Endothelial cell of umbilical vein (primary cell): ENCODE measurements around the gene RAB25. TPM values are rescaled to one million over a fixed set of nuclear protein-coding genes. Genes with fewer than 3 reads are reported as not detected.

Source experiments
- BruUV-seq: library from RNA; stranded (reverse); fragments of 400-500 nt; replicated peaks from 2 replicates; lab custom pipeline; 2021; lab: Mats Ljungman, UMichigan
- CTCF ChIA-PET: fragments of 300-600, 350-600 bp; sonication (Branson Sonifier 250); formaldehyde crosslinking; loops from one replicate; lab custom pipeline; 2021; ENCODE audit warnings: antibody characterized with exemption, inconsistent platforms; lab: Charles Lee
- POLR2A ChIA-PET: fragments of 300-600, 350-600 bp; sonication (Branson Sonifier 250); formaldehyde crosslinking; loops from one replicate; lab custom pipeline; 2021; ENCODE audit warnings: antibody characterized with exemption, inconsistent platforms; lab: Charles Lee
- DNase-seq: peaks from one replicate; pipeline ENCODE4 v3.0.0-alpha.2; 2011; ENCODE audit warnings: low read depth, low spot score
- FAIRE-seq: peaks from 2 replicates; lab custom pipeline; 2011; peaks lifted over from hg19 to GRCh38; lab: Jason Lieb, UNC
- H2AFZ ChIP-seq: 2 replicates; pipeline ENCODE4 v1.6.0; 2012; ENCODE audit warnings: low read depth, low read length, control low read depth, inconsistent platforms
- H3K27ac ChIP-seq: 2 replicates; pipeline ENCODE4 v1.5.1; 2011; ENCODE audit warnings: low read depth, mild to moderate bottlenecking, control low read depth, low read length, moderate library complexity; ENCODE audit not compliant: insufficient read depth
- H3K27me3 ChIP-seq, 2 experiments: 2 replicates each; pipeline versions ENCODE4 v1.6.0 to v1.6.1; 2011; ENCODE audit warnings: low read length in 2 of 2, mixed read lengths in 1 of 2; ENCODE audit not compliant: control insufficient read depth in 2 of 2, insufficient read depth in 2 of 2
- H3K36me3 ChIP-seq, 2 experiments: 2 replicates in 1 of 2; 3 replicates in 1 of 2; pipeline ENCODE4 v1.5.1; 2011; ENCODE audit warnings: low read length in 2 of 2, mild to moderate bottlenecking in 1 of 2, moderate library complexity in 1 of 2; ENCODE audit not compliant: control insufficient read depth in 2 of 2, insufficient read depth in 2 of 2; ENCODE audit errors: extremely low read depth in 1 of 2
- H3K4me1 ChIP-seq: 3 replicates; pipeline ENCODE4 v1.5.1; 2011; ENCODE audit warnings: mild to moderate bottlenecking, low read length; ENCODE audit not compliant: control insufficient read depth, insufficient read depth; ENCODE audit errors: extremely low read depth
- H3K4me2 ChIP-seq: 2 replicates; pipeline ENCODE4 v1.6.1; 2011; ENCODE audit warnings: low read length, control low read depth, mixed read lengths; ENCODE audit not compliant: insufficient read depth
- H3K4me3 ChIP-seq, 3 experiments: fragments of 200-600 bp in 1 of 3; sonication (generic), shearing (Covaris generic) in 1 of 3; replicated peaks in 1 of 3; 2 replicates each; pipeline ENCODE4 v1.5.1; 2011 to 2016; ENCODE audit warnings: control low read depth in 3 of 3, low read length in 3 of 3, mild to moderate bottlenecking in 2 of 3, inconsistent platforms in 1 of 3, low read depth in 1 of 3, moderate library complexity in 1 of 3; ENCODE audit not compliant: insufficient read depth in 1 of 3
- H3K79me2 ChIP-seq: 2 replicates; pipeline ENCODE4 v1.6.0; 2012; ENCODE audit warnings: low read length, inconsistent platforms; ENCODE audit not compliant: control insufficient read depth, insufficient read depth
- H3K9ac ChIP-seq: replicated peaks from 2 replicates; pipeline ENCODE3; 2011; ENCODE audit warnings: low read length, control low read depth; ENCODE audit not compliant: insufficient read depth; ENCODE audit errors: extremely low read depth
- H3K9me1 ChIP-seq: replicated peaks from 3 replicates; pipeline ENCODE4 v1.6.0; 2011; ENCODE audit warnings: mild to moderate bottlenecking, low read length; ENCODE audit not compliant: control insufficient read depth, insufficient read depth; ENCODE audit errors: extremely low read depth
- H3K9me3 ChIP-seq: replicated peaks from 2 replicates; pipeline ENCODE4 v1.5.1; 2012; ENCODE audit warnings: low read length, inconsistent platforms; ENCODE audit not compliant: control insufficient read depth, insufficient read depth
- H4K20me1 ChIP-seq: replicated peaks from 2 replicates; pipeline ENCODE3; 2011; ENCODE audit warnings: mild to moderate bottlenecking, low read length; ENCODE audit not compliant: control insufficient read depth, insufficient read depth; ENCODE audit errors: extremely low read depth
- CTCF ChIP-seq, 2 donors: IDR thresholded peaks; 1 replicate in 1 of 2; 2 replicates in 1 of 2; pipeline ENCODE4 v1.5.1; 2011; ENCODE audit warnings: low read length in 2 of 2, mild to moderate bottlenecking in 2 of 2, moderate library complexity in 2 of 2, control low read depth in 1 of 2, inconsistent platforms in 1 of 2, low read depth in 1 of 2; ENCODE audit not compliant: insufficient read depth in 1 of 2; ENCODE audit errors: extremely low read depth in 1 of 2
- EZH2 ChIP-seq: IDR thresholded peaks from 2 replicates; pipeline ENCODE4 v1.6.1; 2012; ENCODE audit warnings: borderline replicate concordance, low read depth, mild to moderate bottlenecking, moderate library complexity, low read length, inconsistent platforms; ENCODE audit not compliant: severe bottlenecking
- FOS ChIP-seq: IDR thresholded peaks from 2 replicates; pipeline ENCODE4 v1.6.1; 2011; ENCODE audit warnings: mild to moderate bottlenecking, low read length, moderate library complexity, borderline replicate concordance; ENCODE audit not compliant: insufficient read depth
- GATA2 ChIP-seq: IDR thresholded peaks from 2 replicates; pipeline ENCODE4 v1.7.0; 2011; ENCODE audit warnings: low read depth, mild to moderate bottlenecking, moderate library complexity, mixed read lengths, low read length; ENCODE audit not compliant: insufficient read length, insufficient read depth
- JUN ChIP-seq: IDR thresholded peaks from 2 replicates; pipeline ENCODE4 v1.6.1; 2011; ENCODE audit warnings: borderline replicate concordance, low read depth; ENCODE audit not compliant: insufficient read length, insufficient read depth
- MYC ChIP-seq: IDR thresholded peaks from one replicate; pipeline ENCODE4 v1.6.1; 2011; ENCODE audit warnings: mild to moderate bottlenecking, low read depth, low read length
- POLR2A ChIP-seq: IDR thresholded peaks from 2 replicates; pipeline ENCODE4 v1.6.1; 2012; ENCODE audit warnings: low read depth, mild to moderate bottlenecking, control low read depth, low read length
- POLR2AphosphoS5 ChIP-seq: IDR thresholded peaks from 2 replicates; pipeline ENCODE4 v1.6.1; 2012; ENCODE audit warnings: low read depth, mild to moderate bottlenecking, control low read depth, low read length, moderate library complexity; ENCODE audit not compliant: insufficient read depth
- dilution Hi-C: fragments of 300-500 bp; cut with MboI; formaldehyde crosslinking; loops from one replicate; pipeline ENCODE4 v1.15.0; 2019; ENCODE audit warnings: low sequenced_read_pairs; ENCODE audit not compliant: extremely low pct_ligation_motif_present
- intact Hi-C: fragments of 100-400 bp; cut with micrococcal nuclease; formaldehyde crosslinking; loops from one replicate; pipeline ENCODE4 v1.10.0; 2022
- polyA plus RNA-seq, 4 experiments: library from polyadenylated mRNA; depleted of rRNA in 3 of 4; stranded (reverse) in 3 of 4; unstranded in 1 of 4; fragments of >200 nt; gene quantifications; 2 replicates each; pipeline versions ENCODE4 v1.2.1 to v1.2.3, GENCODE V29; 2011 to 2012; ENCODE audit warnings: missing spikeins in 1 of 4
- total RNA-seq: library from RNA; stranded (reverse); gene quantifications from 2 replicates; pipeline ENCODE4 v1.2.3, GENCODE V29; 2021
- TF ChIP-seq, protein P1 (sequence below): IDR thresholded peaks from 2 replicates; pipeline ENCODE4 v1.6.1; 2011; ENCODE audit not compliant: insufficient read depth, insufficient read length

The RAB25 gene
- total and polyA plus RNA-seq, 2 donors (not counting 3 experiments of a cell fraction or from before 2014, with no cell fraction given) = not detected

- Histone ChIP-seq H3K9me1 (no peaks in the 10 kb centered on the region), H3K4me1 (peaks cover 14% of the 10 kb centered on the region), H3K4me2 (no peak overlapping the region), H3K9ac (no peak overlapping the region), H3K36me3 (peaks cover 8 to 35% of the 10 kb centered on the region in 2 experiments), H3K27ac (no peak overlapping the region), H3K9me3 (no peaks in the 10 kb centered on the region), H2AFZ (no peak overlapping the region), H3K79me2 (peaks cover 46% of the 10 kb centered on the region), H4K20me1 (no peaks in the 10 kb centered on the region), H3K27me3 (no peaks in the 10 kb centered on the region), H3K4me3 (no peak overlapping the region)
- ChIA-PET POLR2A (no interaction called here), CTCF (no interaction called here)
- intact Hi-C loops = no loop called here
- FAIRE-seq (no peak), DNase-seq (no peak)
- BruUV-seq = no TSS peak
- dilution Hi-C loops = no loop called here
- TF ChIP-seq GATA2 (no peak), CTCF (IDR thresholded peaks at IDR 0.05; ENCODE audit: extremely low read depth in 1 of 2, insufficient read depth in 1 of 2, low read depth in 1 of 2, low read length in 2 of 2) (no peak), EZH2 (no peak), JUN (no peak), FOS (no peak), MYC (no peak), POLR2A (no peak), POLR2AphosphoS5 (no peak)
- TF ChIP-seq, protein P1, sequence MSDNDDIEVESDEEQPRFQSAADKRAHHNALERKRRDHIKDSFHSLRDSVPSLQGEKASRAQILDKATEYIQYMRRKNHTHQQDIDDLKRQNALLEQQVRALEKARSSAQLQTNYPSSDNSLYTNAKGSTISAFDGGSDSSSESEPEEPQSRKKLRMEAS = no peak
Measured at GRCh38 chr1:156077430-156077760, 16.4 kb downstream of the RAB25 start.
